AG04450 (cell line): ENCODE results near the gene PLA2G4B. TPM values are rescaled to one million over a fixed set of nuclear protein-coding genes. Genes with fewer than 3 reads are reported as not detected.

Source experiments
- CTCF ChIA-PET: fragments of 300-600, 350-600 bp; formaldehyde crosslinking; extraction: SDS; loops from one replicate; lab custom pipeline; 2022; ENCODE audit warnings: antibody characterized with exemption, inconsistent platforms; lab: Charles Lee
- POLR2A ChIA-PET: fragments of 350-600 bp; formaldehyde crosslinking; extraction: SDS; loops from one replicate; lab custom pipeline; 2021; ENCODE audit warnings: antibody characterized with exemption, inconsistent platforms; lab: Yijun Ruan, JAX
- DNase-seq: peaks from one replicate; pipeline ENCODE4 v3.0.0-alpha.2; 2011; ENCODE audit warnings: low read depth, low spot score
- H3K27ac ChIP-seq: one replicate; pipeline ENCODE4 v1.5.1; 2012; ENCODE audit warnings: low read depth, low read length, control low read depth
- H3K27me3 ChIP-seq: one replicate; pipeline ENCODE4 v1.6.0; 2012; ENCODE audit warnings: low read length; ENCODE audit not compliant: control insufficient read depth, insufficient read depth
- H3K4me3 ChIP-seq: 2 replicates; pipeline ENCODE4 v1.5.1; 2011; ENCODE audit warnings: mild to moderate bottlenecking, low read depth, low read length, control low read depth
- H3K9me3 ChIP-seq: 2 replicates; pipeline ENCODE4 v1.5.1; 2012; ENCODE audit warnings: low read length; ENCODE audit not compliant: control insufficient read depth, insufficient read depth
- polyA plus RNA-seq: library from polyadenylated mRNA; depleted of rRNA; stranded (reverse); fragments of >200 nt; gene quantifications from 2 replicates; pipeline ENCODE4 v1.2.3, GENCODE V29; 2011
- TF ChIP-seq, protein P1 (sequence below): IDR thresholded peaks from 2 replicates; pipeline ENCODE4 v1.5.1; 2011; ENCODE audit warnings: low read depth, low read length, control low read depth, inconsistent platforms

The PLA2G4B gene
- polyA plus RNA-seq, 1 experiment = 1.3 TPM

DNA sequence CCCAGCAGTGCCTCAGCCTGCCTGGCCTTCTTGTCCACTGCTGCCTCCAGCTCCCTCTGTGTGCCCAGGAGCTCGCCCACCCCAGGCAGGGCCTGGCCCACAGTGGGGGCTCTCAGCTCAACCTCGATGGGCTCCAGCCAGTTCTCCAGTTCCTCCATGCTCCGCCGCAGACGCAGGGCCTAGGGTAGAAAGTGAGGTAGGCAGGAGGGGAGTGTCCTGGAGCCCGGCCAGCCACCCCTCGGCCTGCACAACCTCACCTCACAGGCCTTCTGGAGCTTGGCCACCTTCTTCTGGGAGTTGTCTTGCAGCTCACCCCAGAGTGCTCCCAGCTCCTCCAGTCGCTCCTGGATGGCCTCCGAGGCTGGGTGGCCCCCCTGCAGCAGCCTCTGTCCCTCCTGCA is 18.7 kb downstream of the PLA2G4B start:
- Histone ChIP-seq H3K27ac (no peak overlapping the region), H3K27me3 (peaks cover 15% of the 10 kb centered on the region), H3K9me3 (no peaks in the 10 kb centered on the region; the same call in 1 of the 2 replicates), H3K4me3 (no peak overlapping the region)
- no peak for DNase-seq
- POLR2A ChIA-PET = interaction anchor here (0.8 kb wide), 1 partner anchor 14 kb away, joined by 3 read pairs; no protein-coding TSS in a partner anchor
- TF ChIP-seq, protein P1, sequence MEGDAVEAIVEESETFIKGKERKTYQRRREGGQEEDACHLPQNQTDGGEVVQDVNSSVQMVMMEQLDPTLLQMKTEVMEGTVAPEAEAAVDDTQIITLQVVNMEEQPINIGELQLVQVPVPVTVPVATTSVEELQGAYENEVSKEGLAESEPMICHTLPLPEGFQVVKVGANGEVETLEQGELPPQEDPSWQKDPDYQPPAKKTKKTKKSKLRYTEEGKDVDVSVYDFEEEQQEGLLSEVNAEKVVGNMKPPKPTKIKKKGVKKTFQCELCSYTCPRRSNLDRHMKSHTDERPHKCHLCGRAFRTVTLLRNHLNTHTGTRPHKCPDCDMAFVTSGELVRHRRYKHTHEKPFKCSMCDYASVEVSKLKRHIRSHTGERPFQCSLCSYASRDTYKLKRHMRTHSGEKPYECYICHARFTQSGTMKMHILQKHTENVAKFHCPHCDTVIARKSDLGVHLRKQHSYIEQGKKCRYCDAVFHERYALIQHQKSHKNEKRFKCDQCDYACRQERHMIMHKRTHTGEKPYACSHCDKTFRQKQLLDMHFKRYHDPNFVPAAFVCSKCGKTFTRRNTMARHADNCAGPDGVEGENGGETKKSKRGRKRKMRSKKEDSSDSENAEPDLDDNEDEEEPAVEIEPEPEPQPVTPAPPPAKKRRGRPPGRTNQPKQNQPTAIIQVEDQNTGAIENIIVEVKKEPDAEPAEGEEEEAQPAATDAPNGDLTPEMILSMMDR = no peak
- CTCF ChIA-PET = no interaction called here

GRCh38 chr15:41858756-41859155 is 20.1 kb downstream of the PLA2G4B start:
- CTCF ChIA-PET = no interaction called here

DNA sequence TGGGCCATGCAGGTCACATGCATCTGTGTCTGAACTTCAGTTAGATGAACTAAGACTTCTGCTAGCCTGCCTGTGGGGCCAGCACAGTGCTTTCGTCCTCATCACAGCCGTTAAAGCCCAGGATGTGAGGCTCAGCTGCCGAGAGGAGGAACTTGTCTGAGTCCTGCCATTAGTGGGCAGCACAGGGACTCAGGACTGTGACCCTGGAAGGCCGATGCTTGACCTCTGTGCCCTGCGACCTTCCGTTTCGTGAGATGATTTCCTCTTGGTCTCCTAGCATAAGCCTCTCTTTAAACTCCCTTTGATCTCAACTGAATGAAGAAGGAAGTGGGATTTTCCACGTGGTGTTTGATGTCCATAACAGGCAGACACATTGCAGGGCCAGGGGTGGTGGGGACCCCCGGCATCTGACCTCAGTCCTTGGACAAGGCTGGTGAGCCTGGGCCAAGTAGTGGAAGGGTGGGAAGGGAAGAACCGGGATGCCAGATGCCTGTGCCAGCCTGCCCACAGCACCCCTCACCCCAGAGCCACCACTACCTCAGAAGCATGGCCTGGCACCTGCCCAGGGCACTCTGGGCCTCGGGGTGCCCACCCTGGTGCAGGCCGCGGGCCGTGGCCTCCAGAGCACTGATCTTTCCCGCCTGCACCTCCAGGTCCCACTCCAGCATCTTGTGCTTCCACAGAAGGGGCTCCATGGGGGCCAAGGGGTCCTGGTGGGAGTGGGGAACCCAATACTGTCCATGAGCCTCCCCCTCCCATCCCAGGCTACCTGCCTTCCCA is 21.6 kb downstream of the PLA2G4B start:
- no peak overlapping the region for H3K27ac ChIP-seq
- H3K27me3 ChIP-seq = peaks cover 19% of the 10 kb centered on the region
- TF ChIP-seq, protein P1 = no peak

More at GRCh38 chr15:41858756-41859155, 20.1 kb downstream of the PLA2G4B start:
- POLR2A ChIA-PET = no interaction called here
- H3K27me3 ChIP-seq = peaks cover 18% of the 10 kb centered on the region
- TF ChIP-seq, protein P1 = no peak
- H3K9me3 ChIP-seq = no peaks in the 10 kb centered on the region; the same call in 1 of the 2 replicates
- no peak overlapping the region for H3K4me3 ChIP-seq
- no peak overlapping the region for H3K27ac ChIP-seq
- DNase-seq = no peak

GRCh38 chr15:41861736-41862356 is 23.2 kb downstream of the PLA2G4B start:
- H3K4me3 ChIP-seq = no peak overlapping the region
- DNase-seq = no peak
- CTCF ChIA-PET = no interaction called here
- H3K9me3 ChIP-seq = no peaks in the 10 kb centered on the region; the same call in 1 of the 2 replicates
- H3K27me3 ChIP-seq = peaks cover 22% of the 10 kb centered on the region
- no peak overlapping the region for H3K27ac ChIP-seq
- POLR2A ChIA-PET = interaction anchor here (0.7 to 1.3 kb wide), 3 partner anchors 10 to 15 kb away, joined by 3 read pairs; no protein-coding TSS in a partner anchor
- TF ChIP-seq, protein P1 = no peak

More for the DNA sequence above, 21.6 kb downstream of the PLA2G4B start:
- no peaks in the 10 kb centered on the region; the same call in 1 of the 2 replicates for H3K9me3 ChIP-seq
- POLR2A ChIA-PET = no interaction called here
- CTCF ChIA-PET = interaction anchor here (0.6 kb wide), 1 partner anchor 989 kb away, joined by 3 read pairs; no protein-coding TSS in a partner anchor
- H3K4me3 ChIP-seq = no peak overlapping the region
- no peak for DNase-seq
